ENCODE measurements around the gene CCM2.

DNA sequence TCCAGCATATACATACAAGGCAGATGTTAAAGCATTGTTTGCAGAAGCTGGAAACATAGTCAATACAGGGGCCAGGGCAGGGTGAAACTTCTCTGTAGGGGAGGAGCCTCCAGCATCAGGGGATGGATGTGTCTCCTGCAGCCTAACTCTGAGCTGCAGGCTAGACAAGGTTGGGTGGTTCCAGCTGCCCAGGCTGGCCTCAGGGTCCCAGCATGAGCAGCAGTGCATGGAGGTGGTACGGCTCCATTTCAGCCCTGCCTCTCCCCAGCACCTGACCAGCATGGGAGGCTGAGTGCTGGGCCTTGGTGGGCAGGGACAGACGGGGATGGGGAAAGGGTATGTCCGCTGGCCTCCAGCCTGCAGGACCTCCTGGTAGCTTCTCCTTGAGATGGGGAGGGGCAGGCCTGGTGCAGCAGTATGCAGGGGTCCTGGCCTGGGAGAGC is 118.9 kb downstream of the CCM2 start:
- TF ChIP-seq, protein P1, sequence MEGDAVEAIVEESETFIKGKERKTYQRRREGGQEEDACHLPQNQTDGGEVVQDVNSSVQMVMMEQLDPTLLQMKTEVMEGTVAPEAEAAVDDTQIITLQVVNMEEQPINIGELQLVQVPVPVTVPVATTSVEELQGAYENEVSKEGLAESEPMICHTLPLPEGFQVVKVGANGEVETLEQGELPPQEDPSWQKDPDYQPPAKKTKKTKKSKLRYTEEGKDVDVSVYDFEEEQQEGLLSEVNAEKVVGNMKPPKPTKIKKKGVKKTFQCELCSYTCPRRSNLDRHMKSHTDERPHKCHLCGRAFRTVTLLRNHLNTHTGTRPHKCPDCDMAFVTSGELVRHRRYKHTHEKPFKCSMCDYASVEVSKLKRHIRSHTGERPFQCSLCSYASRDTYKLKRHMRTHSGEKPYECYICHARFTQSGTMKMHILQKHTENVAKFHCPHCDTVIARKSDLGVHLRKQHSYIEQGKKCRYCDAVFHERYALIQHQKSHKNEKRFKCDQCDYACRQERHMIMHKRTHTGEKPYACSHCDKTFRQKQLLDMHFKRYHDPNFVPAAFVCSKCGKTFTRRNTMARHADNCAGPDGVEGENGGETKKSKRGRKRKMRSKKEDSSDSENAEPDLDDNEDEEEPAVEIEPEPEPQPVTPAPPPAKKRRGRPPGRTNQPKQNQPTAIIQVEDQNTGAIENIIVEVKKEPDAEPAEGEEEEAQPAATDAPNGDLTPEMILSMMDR (IDR thresholded peaks at IDR 0.05), result no peak
- no peak for TF ChIP-seq POLR2A (IDR thresholded peaks at IDR 0.05)
- TF ChIP-seq EP300 (IDR thresholded peaks at IDR 0.05), result no peak

Data from tibial nerve (tissue), 4 donors.